ENCODE results near the gene NAPSA. TPM values are rescaled to one million over a fixed set of nuclear protein-coding genes. Genes with fewer than 3 reads are reported as not detected.

NAPSA gene
- total and polyA plus RNA-seq, 9 of the 15 experiments (the other 6 are each of a cell fraction or from before 2014, with no cell fraction given): 0.25 to 1.9 (median 0.69) TPM

DNA sequence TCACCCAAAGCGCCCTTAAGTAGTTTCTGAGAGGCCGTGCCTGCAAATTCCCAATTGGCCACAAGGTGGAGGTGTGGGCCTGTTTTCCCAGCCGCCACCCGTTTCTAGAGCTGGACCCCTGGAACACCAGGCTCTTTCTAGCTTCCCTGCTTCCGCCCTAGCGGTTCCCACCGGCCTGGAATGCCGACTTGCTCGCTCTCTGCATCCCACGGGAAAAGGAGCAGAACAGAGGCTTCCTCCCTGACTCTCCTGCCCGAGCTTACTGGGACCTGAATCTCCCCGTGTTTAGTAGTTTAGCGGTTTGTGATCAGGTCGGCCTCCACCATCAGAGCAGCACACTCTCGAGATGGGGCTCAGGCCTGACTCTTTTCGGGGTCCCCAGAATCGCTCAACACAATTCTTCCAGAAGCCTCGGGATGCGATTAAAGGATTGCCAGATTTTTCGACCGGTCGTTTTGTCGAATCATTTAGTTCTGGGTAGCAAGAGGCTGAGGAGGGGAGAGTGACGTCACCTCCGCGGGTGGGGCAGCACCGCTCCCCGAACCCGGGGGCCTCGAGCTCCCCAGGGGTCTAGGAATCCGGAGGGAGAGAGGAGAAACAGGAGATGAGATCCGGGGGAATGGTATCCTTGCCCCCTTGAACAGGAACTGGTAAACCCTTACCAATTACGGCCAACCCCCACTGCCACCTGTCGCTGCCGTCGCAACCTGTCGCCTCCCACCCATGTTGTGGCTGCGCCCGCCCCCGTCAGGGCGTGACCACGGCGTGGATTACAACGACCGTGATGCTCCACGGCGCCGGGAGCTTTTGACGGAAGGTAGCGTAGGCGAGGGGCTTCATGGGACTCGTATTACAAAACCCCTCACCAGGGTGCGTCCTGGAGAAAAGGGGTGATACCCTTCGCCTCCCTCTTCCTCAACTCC lies 8.0 kb downstream of the NAPSA start (continued):
- TF ChIP-seq FOXA3 (CRISPR knock-in tag; conservative IDR thresholded peaks at IDR 0.05 in 1 of 2, IDR thresholded peaks at IDR 0.05 in 1 of 2) (no peak), SMARCA5 (IDR thresholded peaks at IDR 0.05) (no peak), EHMT2 (IDR thresholded peaks at IDR 0.05) (no peak), TRIM28 (IDR thresholded peaks at IDR 0.05) (no peak), ZNF551 (CRISPR knock-in tag; IDR thresholded peaks at IDR 0.05) (no peak), CBX5 (IDR thresholded peaks at IDR 0.05; ENCODE audit: borderline replicate concordance, low read depth) (no peak), NRF1 (conservative IDR thresholded peaks at IDR 0.05 in 1 of 2, IDR thresholded peaks at IDR 0.05 in 1 of 2) (no peak), ILF3 (IDR thresholded peaks at IDR 0.05; ENCODE audit: borderline replicate concordance) (no peak; the same call in 1 of the 2 replicates)
- TF ChIP-seq, protein P1, sequence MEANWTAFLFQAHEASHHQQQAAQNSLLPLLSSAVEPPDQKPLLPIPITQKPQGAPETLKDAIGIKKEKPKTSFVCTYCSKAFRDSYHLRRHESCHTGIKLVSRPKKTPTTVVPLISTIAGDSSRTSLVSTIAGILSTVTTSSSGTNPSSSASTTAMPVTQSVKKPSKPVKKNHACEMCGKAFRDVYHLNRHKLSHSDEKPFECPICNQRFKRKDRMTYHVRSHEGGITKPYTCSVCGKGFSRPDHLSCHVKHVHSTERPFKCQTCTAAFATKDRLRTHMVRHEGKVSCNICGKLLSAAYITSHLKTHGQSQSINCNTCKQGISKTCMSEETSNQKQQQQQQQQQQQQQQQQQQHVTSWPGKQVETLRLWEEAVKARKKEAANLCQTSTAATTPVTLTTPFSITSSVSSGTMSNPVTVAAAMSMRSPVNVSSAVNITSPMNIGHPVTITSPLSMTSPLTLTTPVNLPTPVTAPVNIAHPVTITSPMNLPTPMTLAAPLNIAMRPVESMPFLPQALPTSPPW (CRISPR knock-in tag; IDR thresholded peaks at IDR 0.05): peak; percentile 97
- TF ChIP-seq, protein P2, sequence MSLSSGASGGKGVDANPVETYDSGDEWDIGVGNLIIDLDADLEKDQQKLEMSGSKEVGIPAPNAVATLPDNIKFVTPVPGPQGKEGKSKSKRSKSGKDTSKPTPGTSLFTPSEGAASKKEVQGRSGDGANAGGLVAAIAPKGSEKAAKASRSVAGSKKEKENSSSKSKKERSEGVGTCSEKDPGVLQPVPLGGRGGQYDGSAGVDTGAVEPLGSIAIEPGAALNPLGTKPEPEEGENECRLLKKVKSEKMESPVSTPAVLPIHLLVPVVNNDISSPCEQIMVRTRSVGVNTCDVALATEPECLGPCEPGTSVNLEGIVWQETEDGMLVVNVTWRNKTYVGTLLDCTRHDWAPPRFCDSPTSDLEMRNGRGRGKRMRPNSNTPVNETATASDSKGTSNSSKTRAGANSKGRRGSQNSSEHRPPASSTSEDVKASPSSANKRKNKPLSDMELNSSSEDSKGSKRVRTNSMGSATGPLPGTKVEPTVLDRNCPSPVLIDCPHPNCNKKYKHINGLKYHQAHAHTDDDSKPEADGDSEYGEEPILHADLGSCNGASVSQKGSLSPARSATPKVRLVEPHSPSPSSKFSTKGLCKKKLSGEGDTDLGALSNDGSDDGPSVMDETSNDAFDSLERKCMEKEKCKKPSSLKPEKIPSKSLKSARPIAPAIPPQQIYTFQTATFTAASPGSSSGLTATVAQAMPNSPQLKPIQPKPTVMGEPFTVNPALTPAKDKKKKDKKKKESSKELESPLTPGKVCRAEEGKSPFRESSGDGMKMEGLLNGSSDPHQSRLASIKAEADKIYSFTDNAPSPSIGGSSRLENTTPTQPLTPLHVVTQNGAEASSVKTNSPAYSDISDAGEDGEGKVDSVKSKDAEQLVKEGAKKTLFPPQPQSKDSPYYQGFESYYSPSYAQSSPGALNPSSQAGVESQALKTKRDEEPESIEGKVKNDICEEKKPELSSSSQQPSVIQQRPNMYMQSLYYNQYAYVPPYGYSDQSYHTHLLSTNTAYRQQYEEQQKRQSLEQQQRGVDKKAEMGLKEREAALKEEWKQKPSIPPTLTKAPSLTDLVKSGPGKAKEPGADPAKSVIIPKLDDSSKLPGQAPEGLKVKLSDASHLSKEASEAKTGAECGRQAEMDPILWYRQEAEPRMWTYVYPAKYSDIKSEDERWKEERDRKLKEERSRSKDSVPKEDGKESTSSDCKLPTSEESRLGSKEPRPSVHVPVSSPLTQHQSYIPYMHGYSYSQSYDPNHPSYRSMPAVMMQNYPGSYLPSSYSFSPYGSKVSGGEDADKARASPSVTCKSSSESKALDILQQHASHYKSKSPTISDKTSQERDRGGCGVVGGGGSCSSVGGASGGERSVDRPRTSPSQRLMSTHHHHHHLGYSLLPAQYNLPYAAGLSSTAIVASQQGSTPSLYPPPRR (CRISPR knock-in tag; IDR thresholded peaks at IDR 0.05; ENCODE audit: borderline replicate concordance): no peak
- TF ChIP-seq, protein P3, sequence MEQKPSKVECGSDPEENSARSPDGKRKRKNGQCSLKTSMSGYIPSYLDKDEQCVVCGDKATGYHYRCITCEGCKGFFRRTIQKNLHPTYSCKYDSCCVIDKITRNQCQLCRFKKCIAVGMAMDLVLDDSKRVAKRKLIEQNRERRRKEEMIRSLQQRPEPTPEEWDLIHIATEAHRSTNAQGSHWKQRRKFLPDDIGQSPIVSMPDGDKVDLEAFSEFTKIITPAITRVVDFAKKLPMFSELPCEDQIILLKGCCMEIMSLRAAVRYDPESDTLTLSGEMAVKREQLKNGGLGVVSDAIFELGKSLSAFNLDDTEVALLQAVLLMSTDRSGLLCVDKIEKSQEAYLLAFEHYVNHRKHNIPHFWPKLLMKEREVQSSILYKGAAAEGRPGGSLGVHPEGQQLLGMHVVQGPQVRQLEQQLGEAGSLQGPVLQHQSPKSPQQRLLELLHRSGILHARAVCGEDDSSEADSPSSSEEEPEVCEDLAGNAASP (IDR thresholded peaks at IDR 0.05): no peak
- TF ChIP-seq, protein P4, sequence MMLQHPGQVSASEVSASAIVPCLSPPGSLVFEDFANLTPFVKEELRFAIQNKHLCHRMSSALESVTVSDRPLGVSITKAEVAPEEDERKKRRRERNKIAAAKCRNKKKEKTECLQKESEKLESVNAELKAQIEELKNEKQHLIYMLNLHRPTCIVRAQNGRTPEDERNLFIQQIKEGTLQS (IDR thresholded peaks at IDR 0.05): peak; percentile 99
- TF ChIP-seq, protein P4 (CRISPR knock-in tag; conservative IDR thresholded peaks at IDR 0.05): peak; percentile 86

Data from K562 (cell line).